Lower lobe of right lung (tissue), 2 donors: Measurements from ENCODE around the gene EIF4E3. TPM values are rescaled to one million over a fixed set of nuclear protein-coding genes. Genes with fewer than 3 reads are reported as not detected.

Experiments used
- ATAC-seq, 2 donors: fragments of 200-7000 bp; cut with Tn5 transposase; one replicate each; pipeline ENCODE4 v1.9.1; 2020 to 2022; ENCODE audit warnings: mild to moderate bottlenecking in 2 of 2, moderate library complexity in 2 of 2
- DNase-seq: peaks from one replicate; pipeline ENCODE4 v3.0.0-alpha.2; 2020
- H3K27ac ChIP-seq: fragments of 200-600 bp; one replicate; pipeline ENCODE4 v1.8.0; 2022
- H3K27me3 ChIP-seq: fragments of 200-600 bp; one replicate; pipeline ENCODE4 v1.8.0; 2022; ENCODE audit warnings: low read depth
- H3K36me3 ChIP-seq: fragments of 200-600 bp; one replicate; pipeline ENCODE4 v1.8.0; 2022; ENCODE audit warnings: mild to moderate bottlenecking
- H3K4me1 ChIP-seq: fragments of 200-600 bp; one replicate; pipeline ENCODE4 v1.8.0; 2022
- H3K4me3 ChIP-seq: fragments of 200-600 bp; one replicate; pipeline ENCODE4 v1.8.0; 2022; ENCODE audit warnings: mild to moderate bottlenecking
- H3K9me3 ChIP-seq: fragments of 200-600 bp; one replicate; pipeline ENCODE4 v1.8.0; 2022
- CTCF ChIP-seq: fragments of 200-600 bp; IDR thresholded peaks from one replicate; pipeline ENCODE4 v1.8.0; 2022; ENCODE audit warnings: antibody characterized with exemption, mild to moderate bottlenecking
- intact Hi-C: fragments of 100-400 bp; cut with DNase I; formaldehyde crosslinking; loops from one replicate; pipeline ENCODE4 v1.11.0; 2022
- total RNA-seq: library from RNA; stranded (reverse); fragmentation: NEBNext Ultra II Directional; extraction: Animal tissue kit (Norgen Biotek cat#: 25700); gene quantifications from one replicate; pipeline ENCODE4 v1.2.1, GENCODE V29; 2021
- donor health status: DM: no; HTN: yes; CAD: no; lungs with severe emphysema.

Gene EIF4E3
- total RNA-seq, 1 donor from 2014 or later: 29.0 TPM

GRCh38 chr3:71704915-71705314 lies 20.3 kb downstream of the EIF4E3 start:
- ATAC-seq (no peak), DNase-seq (no peak)
- intact Hi-C loops: no loop called here
- peaks cover 43% of the 10 kb centered on the region for H3K4me1 ChIP-seq
- no peak for TF ChIP-seq CTCF
- no peaks in the 10 kb centered on the region for H3K27me3 ChIP-seq
- H3K4me3 ChIP-seq: no peak overlapping the region
- H3K36me3 ChIP-seq: peaks cover 1% of the 10 kb centered on the region
- H3K27ac ChIP-seq: no peak overlapping the region
- no peaks in the 10 kb centered on the region for H3K9me3 ChIP-seq

GRCh38 chr3:71703797-71704196 lies 21.4 kb downstream of the EIF4E3 start:
- Histone ChIP-seq H3K27ac (no peak overlapping the region), H3K9me3 (no peaks in the 10 kb centered on the region), H3K4me1 (peaks cover 43% of the 10 kb centered on the region), H3K36me3 (no peaks in the 10 kb centered on the region), H3K4me3 (no peak overlapping the region), H3K27me3 (no peaks in the 10 kb centered on the region)
- TF ChIP-seq CTCF: no peak
- intact Hi-C loops: no loop called here
- DNase-seq: no peak
- ATAC-seq: no peak

DNA sequence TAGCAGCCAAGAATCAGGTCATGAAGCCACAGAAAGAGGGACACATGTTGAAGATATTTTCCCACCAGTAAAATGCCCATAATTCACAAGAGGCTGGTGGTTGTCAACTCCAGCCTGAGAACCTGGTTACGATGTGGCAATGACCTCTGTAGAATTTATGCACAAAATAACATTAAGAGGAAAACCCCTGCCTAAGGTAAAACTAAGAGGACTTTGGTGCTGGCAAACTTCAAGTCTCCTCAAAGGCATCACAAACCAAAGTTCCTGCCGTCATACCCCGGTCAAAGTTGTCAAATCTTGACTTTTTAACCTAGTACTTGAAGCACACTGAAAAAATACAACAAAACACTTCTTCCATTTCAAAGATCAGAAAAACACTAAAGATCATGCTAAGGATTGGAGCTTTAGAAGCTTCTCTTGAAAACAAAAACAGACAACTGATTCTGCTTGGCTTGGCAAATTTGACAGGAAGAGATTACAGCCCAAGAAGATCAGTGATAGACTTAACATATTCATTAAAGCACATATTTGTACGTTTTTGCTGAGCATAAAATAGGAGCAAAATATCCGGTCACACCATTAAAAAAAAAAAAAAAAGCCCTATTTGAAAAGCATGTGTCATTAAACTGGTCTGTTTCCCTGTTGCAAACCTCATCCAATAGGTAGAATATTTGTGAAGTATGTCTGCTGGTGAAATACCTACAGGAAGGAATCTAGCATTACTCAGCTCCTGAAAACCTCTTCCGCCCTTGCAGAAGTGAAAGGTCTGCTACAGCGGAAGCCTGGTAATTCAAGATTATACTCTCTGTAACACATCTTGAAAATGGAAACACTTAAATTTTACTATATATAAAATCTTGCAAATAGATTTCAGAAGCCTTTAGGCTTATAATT lies 22.8 kb downstream of the EIF4E3 start:
- no peak for DNase-seq
- H3K36me3 ChIP-seq: no peaks in the 10 kb centered on the region
- H3K4me3 ChIP-seq: no peak overlapping the region
- H3K4me1 ChIP-seq: peaks cover 43% of the 10 kb centered on the region
- TF ChIP-seq CTCF: no peak
- no peaks in the 10 kb centered on the region for H3K9me3 ChIP-seq
- H3K27ac ChIP-seq: peak overlapping the region; percentile 32
- no peaks in the 10 kb centered on the region for H3K27me3 ChIP-seq
- peak; percentile 85 to 91 for ATAC-seq
- intact Hi-C loops: no loop called here

DNA sequence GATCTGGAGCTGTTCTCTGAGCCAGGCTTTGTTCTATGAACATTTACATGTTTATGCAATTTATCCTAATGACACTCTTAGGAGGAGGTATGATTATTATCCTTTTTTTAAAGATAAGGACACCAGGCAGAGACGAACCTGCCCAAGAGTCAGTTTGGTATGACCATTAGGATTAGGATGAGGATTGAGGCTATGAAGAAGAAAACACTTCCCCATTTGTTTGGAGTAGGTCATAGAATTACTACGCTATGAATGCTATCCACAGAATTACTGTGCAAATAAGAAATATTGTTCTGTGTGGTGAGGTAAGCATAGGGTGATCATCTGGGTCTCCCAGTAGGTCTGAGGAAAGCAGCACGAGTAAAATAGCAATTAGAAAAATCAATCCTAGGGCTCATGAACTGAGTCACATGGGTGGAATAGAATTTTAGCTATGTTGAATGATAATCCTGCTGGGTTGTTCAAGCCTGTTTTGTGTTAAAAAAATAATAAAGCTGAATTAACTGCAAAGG lies 23.9 kb downstream of the EIF4E3 start:
- peak in 1 of 2 donors; percentile 47 for ATAC-seq
- no peak for TF ChIP-seq CTCF
- H3K27ac ChIP-seq: no peak overlapping the region

GRCh38 chr3:71695000-71695482 lies 30.2 kb downstream of the EIF4E3 start:
- H3K27me3 ChIP-seq: no peaks in the 10 kb centered on the region
- no peaks in the 10 kb centered on the region for H3K36me3 ChIP-seq
- no peak for TF ChIP-seq CTCF
- H3K9me3 ChIP-seq: no peaks in the 10 kb centered on the region
- H3K4me1 ChIP-seq: peaks cover 29% of the 10 kb centered on the region
- no peak overlapping the region for H3K4me3 ChIP-seq
- ATAC-seq (peak in 1 of 2 donors; percentile 4), DNase-seq (no peak)
- peak overlapping the region; percentile 51 for H3K27ac ChIP-seq
- intact Hi-C loops: no loop called here

More for the DNA sequence above, 23.9 kb downstream of the EIF4E3 start:
- Histone ChIP-seq H3K4me3 (no peak overlapping the region), H3K36me3 (no peaks in the 10 kb centered on the region), H3K4me1 (peaks cover 43% of the 10 kb centered on the region), H3K27me3 (no peaks in the 10 kb centered on the region), H3K9me3 (no peaks in the 10 kb centered on the region)
- intact Hi-C loops: no loop called here
- no peak for DNase-seq
